AML-193 (cell line): Measurements from ENCODE around the gene HOXA1.

Experiments used
- DNase-seq, 2 experiments: peaks; one replicate each; lab custom pipeline; 2025; lab: John Stamatoyannopoulos, UW

HOXA1 gene

DNA sequence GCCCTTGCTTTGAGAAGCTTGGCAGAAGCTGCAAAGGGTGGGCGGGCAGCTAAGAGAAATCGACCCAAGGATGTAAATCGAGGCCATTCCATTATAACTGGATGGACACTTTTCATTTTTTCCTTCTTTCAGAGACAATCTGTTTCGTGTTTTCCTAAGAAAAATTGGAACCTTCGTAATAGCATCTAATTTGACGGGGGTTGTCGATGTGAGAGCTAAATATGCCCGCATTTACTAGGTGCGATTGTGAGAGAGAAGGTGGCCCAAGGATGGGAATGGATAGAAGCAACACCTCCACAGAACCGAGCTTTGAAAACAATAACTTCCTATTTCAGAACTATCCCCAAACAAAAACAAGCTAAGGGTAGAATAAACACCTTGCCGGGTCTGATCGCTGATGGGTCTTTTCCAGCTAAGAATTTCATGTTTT is 35.6 kb upstream of the HOXA1 start:
- DNase-seq: no peak

- no peak for DNase-seq
These were observed 35.0 kb upstream of the HOXA1 start, which contains the start of gene HOXA4 for GRCh38 chr7:27130540-27131389. TSS of gene HOXA4 (minus strand) at chr7:27130757. CDS start at chr7:27130733, 24 bp downstream.

GRCh38 chr7:27129729-27130539 is 34.1 kb upstream of the HOXA1 start:
- no peak for DNase-seq

DNA sequence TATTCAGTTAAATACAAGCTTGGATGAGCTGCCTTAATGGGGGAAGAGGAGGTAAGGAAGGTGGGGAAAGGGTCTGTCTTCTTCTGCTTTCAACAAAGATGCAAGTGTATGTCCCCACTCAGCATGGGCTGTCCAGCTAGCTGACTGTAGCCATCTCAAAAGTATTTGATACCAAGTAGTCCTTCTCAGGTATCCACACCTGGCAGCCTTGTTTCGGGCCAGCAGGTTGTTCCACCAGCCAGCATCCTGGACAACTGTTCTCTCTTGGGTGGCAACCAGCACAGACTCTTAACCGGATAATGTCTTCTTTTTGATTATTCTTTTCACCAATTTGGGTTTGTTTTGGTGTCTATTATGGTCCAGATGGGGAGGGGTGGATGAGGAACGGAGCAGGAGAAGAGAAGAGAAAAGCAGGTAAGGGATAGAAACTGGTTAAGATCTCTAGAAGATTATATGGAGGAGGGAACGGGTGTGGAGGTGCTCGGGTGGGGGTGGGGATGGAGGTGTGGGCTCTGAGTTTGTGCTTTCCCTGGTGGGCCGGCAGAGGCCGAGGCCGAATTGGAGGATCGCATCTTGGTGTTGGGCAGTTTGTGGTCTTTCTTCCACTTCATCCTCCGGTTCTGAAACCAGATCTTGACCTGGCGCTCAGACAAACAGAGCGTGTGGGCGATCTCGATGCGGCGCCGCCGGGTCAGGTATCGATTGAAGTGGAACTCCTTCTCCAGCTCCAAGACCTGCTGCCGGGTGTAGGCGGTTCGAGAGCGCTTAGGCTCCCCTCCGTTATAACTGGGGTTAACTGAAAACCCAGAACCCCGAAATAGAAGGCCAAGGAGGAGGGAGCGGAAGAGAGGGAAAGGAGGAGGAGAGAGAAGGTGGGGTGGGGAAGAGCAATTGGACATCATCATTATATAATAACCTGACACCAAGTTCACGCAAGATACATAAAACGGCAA is 33.3 kb upstream of the HOXA1 start:
- no peak for DNase-seq

DNA sequence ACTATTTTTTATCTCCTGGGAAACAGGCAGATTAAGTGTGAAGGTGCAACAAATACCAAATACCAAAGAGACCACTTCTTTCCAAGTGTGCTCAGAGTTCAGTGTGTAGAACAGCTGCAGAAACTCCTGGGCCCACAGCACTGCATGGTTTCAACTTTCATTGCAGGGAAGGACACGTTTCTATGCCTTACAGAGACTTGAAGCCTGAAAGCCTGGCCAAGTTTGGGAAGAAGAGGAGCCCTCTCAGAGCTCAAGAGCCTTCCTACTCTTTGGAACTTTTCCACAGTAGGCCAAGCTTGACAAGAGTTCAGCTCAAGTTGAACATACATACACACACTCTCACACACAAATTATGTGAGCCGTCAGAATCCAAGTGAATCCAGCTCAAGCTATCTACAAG is 32.2 kb upstream of the HOXA1 start:
- DNase-seq: no peak

DNA sequence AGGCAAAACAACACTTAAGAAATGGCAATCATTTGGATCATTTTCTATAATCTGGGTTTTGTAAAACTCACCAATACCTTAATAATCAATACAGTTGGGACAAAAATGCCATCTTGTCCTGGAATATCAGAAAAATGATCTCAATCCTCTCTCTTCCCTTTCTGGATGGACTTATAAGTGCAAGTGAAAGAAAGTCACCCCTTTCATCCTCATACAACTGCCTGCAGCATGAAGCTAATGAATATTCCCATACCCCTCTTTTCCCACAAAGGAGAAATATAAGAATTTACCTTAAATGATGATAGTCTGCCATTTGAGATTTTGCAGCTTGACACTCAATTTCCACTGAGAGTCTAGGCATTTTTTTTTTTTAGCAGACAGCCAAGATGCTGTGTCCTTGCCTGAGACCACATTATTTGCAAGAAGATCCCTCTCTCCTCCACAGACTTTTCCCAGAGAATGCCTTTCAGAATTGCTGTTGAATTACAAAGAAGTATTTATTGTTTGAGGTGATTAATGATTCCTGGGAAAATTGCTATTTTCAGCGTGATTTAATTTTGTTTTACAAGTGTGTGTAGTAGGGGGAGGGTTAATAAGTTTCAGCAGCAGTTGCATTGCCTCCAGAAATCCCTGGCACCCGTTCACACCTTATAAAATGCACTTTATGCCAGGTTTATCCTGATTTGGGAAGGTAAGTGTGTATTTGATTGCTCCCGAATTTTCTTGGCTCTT is 31.0 kb upstream of the HOXA1 start:
- DNase-seq: no peak

GRCh38 chr7:27125986-27126394 is 30.2 kb upstream of the HOXA1 start:
- DNase-seq: no peak

DNA sequence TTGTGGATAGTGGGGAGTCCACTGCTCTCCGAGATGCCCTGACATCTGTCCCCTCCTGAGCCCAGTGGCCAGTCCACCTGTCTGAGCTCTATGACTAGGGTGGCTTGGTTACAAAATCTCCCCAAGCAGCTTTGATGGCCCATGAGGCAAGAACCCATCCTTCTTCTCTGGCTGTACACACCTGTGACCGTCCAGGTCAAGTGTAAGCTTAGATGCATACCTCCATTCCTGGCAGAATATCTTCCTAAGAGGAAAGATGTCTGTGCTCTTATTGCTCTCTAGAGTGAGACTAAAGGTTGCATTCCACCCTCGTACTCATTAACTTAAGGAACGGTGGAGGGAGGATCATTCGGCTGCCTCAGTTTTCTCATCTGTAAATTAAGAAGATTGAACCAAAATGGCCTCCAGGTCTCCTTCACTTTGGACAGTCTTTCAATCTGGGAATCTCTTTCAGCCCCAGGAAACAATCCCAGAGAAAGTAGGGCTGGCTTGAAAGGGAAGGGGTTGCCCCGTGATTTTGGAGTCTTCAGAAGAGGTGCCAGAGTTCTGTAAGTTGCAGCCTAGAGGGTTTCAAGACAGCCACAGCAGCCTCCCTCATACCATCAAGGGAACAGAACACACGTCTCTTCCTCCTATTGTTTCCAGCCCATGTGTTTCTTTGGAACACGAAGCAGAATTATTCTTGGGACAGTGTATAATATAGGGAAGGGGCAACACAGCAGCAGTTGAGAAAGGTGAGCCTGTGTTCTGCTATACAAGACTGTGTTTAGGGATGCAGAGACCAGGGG is 29.3 kb upstream of the HOXA1 start:
- no peak for DNase-seq

DNA sequence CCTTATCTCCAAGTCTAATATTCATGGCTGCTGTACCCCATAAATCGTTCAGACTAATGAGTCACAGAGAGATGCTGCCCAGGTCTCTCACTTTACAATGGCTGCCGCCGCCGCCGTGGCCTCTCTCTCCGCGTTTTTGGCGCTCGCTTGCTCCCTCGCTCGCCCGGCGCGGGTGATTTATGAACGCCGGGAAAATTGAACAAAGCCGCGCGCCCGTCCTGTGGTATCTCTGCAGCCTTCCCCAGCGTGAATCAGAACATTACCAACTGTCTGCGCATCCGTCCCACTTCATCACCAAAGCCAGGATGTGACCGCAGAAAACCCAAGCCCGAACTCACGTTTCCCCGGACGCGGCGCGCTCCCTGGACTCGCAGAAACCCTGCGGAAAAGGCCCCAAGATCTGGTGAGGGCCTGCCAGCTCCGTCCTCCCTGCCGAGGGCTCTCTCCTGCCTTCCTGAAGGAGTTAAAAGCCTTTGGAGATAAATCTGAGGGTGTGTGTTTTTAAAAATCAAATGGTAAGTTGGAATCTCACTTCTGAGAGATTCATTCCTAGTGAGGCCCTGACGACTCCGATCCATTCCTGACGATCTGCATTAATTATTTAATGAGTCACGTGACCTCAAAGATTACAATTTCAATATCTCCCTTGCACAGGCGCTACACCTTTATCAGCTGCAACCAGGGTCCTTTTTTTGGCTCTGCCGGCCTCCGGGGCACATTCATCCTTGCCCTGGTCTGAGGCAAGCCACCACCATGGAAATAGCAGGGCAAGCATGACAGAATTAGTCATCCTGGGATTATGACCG is 28.5 kb upstream of the HOXA1 start:
- DNase-seq: no peak

DNA sequence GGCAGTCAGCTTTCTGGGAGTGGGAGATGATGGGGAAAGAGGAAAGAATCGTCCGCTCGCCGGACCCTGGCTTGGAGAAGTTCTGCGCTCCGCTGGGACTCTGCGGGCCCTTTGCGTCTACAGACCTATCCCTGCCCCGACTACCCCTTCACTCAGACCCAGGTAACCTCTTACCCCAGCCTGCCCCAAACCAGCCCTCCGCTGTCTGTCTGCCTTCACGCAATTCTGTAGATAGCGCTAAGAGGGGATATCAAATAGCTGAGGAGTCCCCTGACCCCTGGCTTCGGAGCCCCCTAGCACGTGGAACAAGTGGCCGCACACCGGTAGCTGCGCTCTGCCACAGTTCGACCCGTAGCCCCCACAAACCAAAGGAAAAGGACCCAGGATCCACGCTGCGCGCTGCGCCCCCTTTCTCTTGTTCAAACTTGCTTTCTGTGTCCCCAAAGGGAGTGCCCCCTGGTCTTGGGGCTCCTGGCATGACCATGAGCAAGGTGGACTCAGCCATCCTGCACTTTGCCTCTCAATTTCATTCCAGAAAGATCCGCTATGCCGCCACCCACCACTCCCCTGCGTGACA is 27.8 kb upstream of the HOXA1 start:
- no peak for DNase-seq

- DNase-seq: no peak
These were observed 27.2 kb upstream of the HOXA1 start for GRCh38 chr7:27123007-27123476.

DNA sequence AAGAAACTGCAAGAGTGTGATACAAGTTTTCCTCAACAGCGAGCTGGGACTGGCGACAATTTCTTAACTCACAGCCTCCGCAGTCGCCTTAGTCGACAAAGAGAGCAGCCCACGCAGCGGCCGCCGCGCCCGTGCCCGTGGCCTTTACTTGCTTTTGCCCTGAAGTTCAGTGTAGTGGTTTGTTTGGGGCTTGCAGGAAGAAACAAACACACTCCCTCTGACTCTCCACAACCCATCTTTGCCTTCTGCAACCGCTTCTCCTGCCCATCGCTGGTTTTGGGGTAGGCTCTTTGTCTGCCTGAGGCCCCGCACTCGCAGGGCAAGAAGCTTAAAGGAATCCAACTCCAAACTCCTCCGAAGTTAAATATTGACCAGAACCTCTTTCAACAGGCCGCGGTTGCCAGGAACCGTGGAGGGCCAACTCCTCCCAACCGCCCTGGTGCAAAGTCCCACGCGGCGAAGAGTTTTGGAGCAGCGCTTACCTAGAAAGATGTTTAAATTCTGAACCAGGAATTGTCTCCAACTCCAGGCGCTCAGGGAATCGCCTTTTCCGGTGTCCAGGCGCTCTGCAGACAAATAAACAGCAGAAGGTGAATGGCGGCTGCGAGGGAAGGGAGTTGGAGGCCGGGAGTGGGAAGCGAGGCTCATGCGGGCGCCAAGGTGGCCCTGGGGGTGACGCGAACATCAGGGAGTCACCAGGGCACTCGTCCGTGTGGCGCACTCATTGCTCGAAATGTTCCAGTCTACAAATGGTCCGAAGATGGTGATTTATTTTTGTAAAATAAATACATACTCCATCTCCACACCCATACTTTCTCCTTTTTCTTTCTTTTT is 26.5 kb upstream of the HOXA1 start:
- DNase-seq: no peak

DNA sequence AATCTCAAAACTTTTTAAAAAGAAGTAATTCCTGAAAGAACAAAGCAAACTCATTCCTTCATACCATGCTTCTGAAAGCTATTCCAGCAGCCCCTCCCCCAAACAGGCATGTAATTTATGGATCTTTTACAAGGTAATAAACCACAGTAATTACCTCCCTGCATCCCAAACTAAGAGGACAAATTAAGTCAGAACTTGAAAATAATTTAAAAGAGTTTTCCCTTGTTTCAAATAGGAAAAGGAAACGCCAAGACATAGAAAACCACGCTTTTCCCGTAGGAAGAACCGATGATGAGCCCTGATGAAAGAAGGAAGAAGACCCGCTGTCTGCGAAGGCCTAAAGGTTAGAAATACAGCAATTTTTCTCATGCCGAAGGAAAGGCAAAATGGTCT is 25.9 kb upstream of the HOXA1 start:
- DNase-seq: no peak

- no peak for DNase-seq
These were observed 23.7 kb upstream of the HOXA1 start for GRCh38 chr7:27119412-27119911.

- DNase-seq: no peak
These were observed 22.8 kb upstream of the HOXA1 start for GRCh38 chr7:27118580-27118979.

GRCh38 chr7:27117887-27118491 is 22.2 kb upstream of the HOXA1 start:
- DNase-seq: no peak
